CD4-positive, alpha-beta T cell (primary cell): ENCODE measurements around the gene NKD1. TPM values are rescaled to one million over a fixed set of nuclear protein-coding genes. Genes with fewer than 3 reads are reported as not detected.

ENCODE experiments used
- ATAC-seq: fragments of 200-7000 bp; cut with Tn5 transposase; one replicate; pipeline ENCODE4 v1.10.0; 2022; ENCODE audit warnings: mild to moderate bottlenecking; ENCODE audit not compliant: poor library complexity
- CTCF ChIA-PET: fragments of 350-600 bp; sonication (Branson Sonifier 250); formaldehyde crosslinking; loops from one replicate; lab custom pipeline; 2021; ENCODE audit warnings: antibody characterized with exemption, inconsistent platforms; lab: Charles Lee
- POLR2A ChIA-PET: fragments of 350-600 bp; sonication (Branson Sonifier 250); formaldehyde crosslinking; loops from one replicate; lab custom pipeline; 2021; ENCODE audit warnings: antibody characterized with exemption, inconsistent platforms; lab: Charles Lee
- DNase-seq, 14 experiments: peaks; one replicate each; pipeline ENCODE4 v3.0.0-alpha.2; 2013 to 2020; ENCODE audit warnings: mixed read lengths in 2 of 14
- H3K27ac ChIP-seq, 2 donors: one replicate each; pipeline versions ENCODE4 v1.5.1 to v1.7.0; 2013; ENCODE audit warnings: low read length in 2 of 2, low read depth in 1 of 2, mild to moderate bottlenecking in 1 of 2
- H3K27me3 ChIP-seq, 2 experiments: 1 replicate in 1 of 2; 2 replicates in 1 of 2; pipeline versions ENCODE4 v1.6.1 to v1.7.0; 2013; ENCODE audit warnings: low read length in 2 of 2, control low read depth in 1 of 2, mild to moderate bottlenecking in 1 of 2, moderate library complexity in 1 of 2; ENCODE audit not compliant: insufficient read depth in 2 of 2, control insufficient read depth in 1 of 2
- H3K36me3 ChIP-seq: one replicate; pipeline ENCODE4 v1.6.1; 2013; ENCODE audit warnings: low read length, control low read depth; ENCODE audit not compliant: insufficient read depth
- H3K4me1 ChIP-seq: one replicate; pipeline ENCODE4 v1.6.1; 2013; ENCODE audit warnings: low read length, control low read depth; ENCODE audit not compliant: insufficient read depth
- H3K4me3 ChIP-seq: one replicate; pipeline ENCODE4 v1.5.1; 2013; ENCODE audit warnings: mild to moderate bottlenecking, low read length, moderate library complexity
- H3K9me3 ChIP-seq, 2 experiments: 1 replicate in 1 of 2; 2 replicates in 1 of 2; pipeline versions ENCODE4 v1.6.1 to v1.7.0; 2013; ENCODE audit warnings: low read length in 2 of 2, mild to moderate bottlenecking in 2 of 2, control low read depth in 1 of 2, moderate library complexity in 1 of 2; ENCODE audit not compliant: control insufficient read depth in 1 of 2, insufficient read depth in 1 of 2
- H3K27ac Mint-ChIP-seq: one replicate; pipeline ENCODE4 v1.8.0; 2020; ENCODE audit warnings: mixed read lengths
- H3K27me3 Mint-ChIP-seq: one replicate; pipeline ENCODE4 v1.8.0; 2021; ENCODE audit warnings: mixed read lengths
- H3K36me3 Mint-ChIP-seq: one replicate; pipeline ENCODE4 v1.8.0; 2021; ENCODE audit warnings: low read depth, mixed read lengths
- H3K4me1 Mint-ChIP-seq: one replicate; pipeline ENCODE4 v1.8.0; 2021; ENCODE audit warnings: low read depth, mixed read lengths
- H3K4me3 Mint-ChIP-seq: one replicate; pipeline ENCODE4 v1.8.0; 2020; ENCODE audit warnings: mild to moderate bottlenecking, mixed read lengths
- H3K9me3 Mint-ChIP-seq: one replicate; pipeline ENCODE4 v1.8.0; 2020; ENCODE audit warnings: mixed read lengths
- intact Hi-C, 2 experiments: fragments of 100-400 bp; cut with DNase I in 1 of 2; cut with micrococcal nuclease in 1 of 2; formaldehyde crosslinking; loops; one replicate each; pipeline versions ENCODE4 v1.15.1 to v1.9.0; 2023 to 2025; cut with DNase I, micrococcal nuclease
- total RNA-seq, 174 experiments: library from RNA in 2 of 174; stranded (reverse) in 2 of 174; gene quantifications; one replicate each; pipeline ENCODE4 v1.2.3 and lab custom pipeline; 2021 to 2026
- TF ChIP-seq, protein P1 (sequence below): fragments of 200-600 bp; IDR thresholded peaks from one replicate; pipeline ENCODE4 v1.8.0; 2022; ENCODE audit warnings: antibody characterized with exemption, mild to moderate bottlenecking

Gene NKD1
- total RNA-seq, 2 experiments from 2014 or later: 6.1 to 9.8 TPM

GRCh38 chr16:50568187-50568815 lies 20.1 kb downstream of the NKD1 start:
- no peaks in the 10 kb centered on the region for H3K27me3 ChIP-seq
- no peaks in the 10 kb centered on the region for H3K9me3 ChIP-seq
- H3K27me3 Mint-ChIP-seq: no peaks in the 10 kb centered on the region
- H3K4me1 ChIP-seq: peaks cover 10% of the 10 kb centered on the region
- no peak overlapping the region for H3K27ac ChIP-seq
- H3K27ac Mint-ChIP-seq: no peak overlapping the region
- intact Hi-C loops: no loop called here
- H3K4me1 Mint-ChIP-seq: peaks cover 11% of the 10 kb centered on the region
- TF ChIP-seq, protein P1, sequence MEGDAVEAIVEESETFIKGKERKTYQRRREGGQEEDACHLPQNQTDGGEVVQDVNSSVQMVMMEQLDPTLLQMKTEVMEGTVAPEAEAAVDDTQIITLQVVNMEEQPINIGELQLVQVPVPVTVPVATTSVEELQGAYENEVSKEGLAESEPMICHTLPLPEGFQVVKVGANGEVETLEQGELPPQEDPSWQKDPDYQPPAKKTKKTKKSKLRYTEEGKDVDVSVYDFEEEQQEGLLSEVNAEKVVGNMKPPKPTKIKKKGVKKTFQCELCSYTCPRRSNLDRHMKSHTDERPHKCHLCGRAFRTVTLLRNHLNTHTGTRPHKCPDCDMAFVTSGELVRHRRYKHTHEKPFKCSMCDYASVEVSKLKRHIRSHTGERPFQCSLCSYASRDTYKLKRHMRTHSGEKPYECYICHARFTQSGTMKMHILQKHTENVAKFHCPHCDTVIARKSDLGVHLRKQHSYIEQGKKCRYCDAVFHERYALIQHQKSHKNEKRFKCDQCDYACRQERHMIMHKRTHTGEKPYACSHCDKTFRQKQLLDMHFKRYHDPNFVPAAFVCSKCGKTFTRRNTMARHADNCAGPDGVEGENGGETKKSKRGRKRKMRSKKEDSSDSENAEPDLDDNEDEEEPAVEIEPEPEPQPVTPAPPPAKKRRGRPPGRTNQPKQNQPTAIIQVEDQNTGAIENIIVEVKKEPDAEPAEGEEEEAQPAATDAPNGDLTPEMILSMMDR: no peak
- H3K36me3 ChIP-seq: peaks cover 4% of the 10 kb centered on the region
- CTCF ChIA-PET: no interaction called here
- H3K4me3 ChIP-seq: no peak overlapping the region
- POLR2A ChIA-PET: no interaction called here
- no peak for ATAC-seq
- DNase-seq: no peak
- no peaks in the 10 kb centered on the region for H3K9me3 Mint-ChIP-seq
- H3K4me3 Mint-ChIP-seq: no peak overlapping the region
- H3K36me3 Mint-ChIP-seq: peaks cover 49% of the 10 kb centered on the region

- Mint-ChIP-seq H3K36me3 (peaks cover 43% of the 10 kb centered on the region), H3K9me3 (no peaks in the 10 kb centered on the region), H3K4me1 (peaks cover 10% of the 10 kb centered on the region), H3K4me3 (no peak overlapping the region), H3K27ac (no peak overlapping the region), H3K27me3 (no peaks in the 10 kb centered on the region)
- CTCF ChIA-PET: no interaction called here
- Histone ChIP-seq H3K27ac (no peak overlapping the region), H3K4me1 (no peaks in the 10 kb centered on the region), H3K4me3 (no peak overlapping the region), H3K9me3 (no peaks in the 10 kb centered on the region), H3K27me3 (no peaks in the 10 kb centered on the region), H3K36me3 (peaks cover 2% of the 10 kb centered on the region)
- intact Hi-C loops: no loop called here
- POLR2A ChIA-PET: no interaction called here
- ATAC-seq: no peak
- DNase-seq: no peak
- TF ChIP-seq, protein P1: no peak
Measured at GRCh38 chr16:50570354-50570753, 22.2 kb downstream of the NKD1 start.

GRCh38 chr16:50570808-50571598 lies 22.8 kb downstream of the NKD1 start:
- no peak overlapping the region for H3K27ac ChIP-seq
- peaks cover 11% of the 10 kb centered on the region for H3K4me1 Mint-ChIP-seq
- H3K27ac Mint-ChIP-seq: no peak overlapping the region
- TF ChIP-seq, protein P1: no peak
- POLR2A ChIA-PET: no interaction called here
- no peaks in the 10 kb centered on the region for H3K27me3 Mint-ChIP-seq
- no peak overlapping the region for H3K4me3 Mint-ChIP-seq
- no peaks in the 10 kb centered on the region for H3K27me3 ChIP-seq
- CTCF ChIA-PET: no interaction called here
- no peaks in the 10 kb centered on the region for H3K9me3 ChIP-seq
- no peak for DNase-seq
- H3K36me3 Mint-ChIP-seq: peaks cover 37% of the 10 kb centered on the region
- H3K4me1 ChIP-seq: no peaks in the 10 kb centered on the region
- no peak for ATAC-seq
- H3K4me3 ChIP-seq: no peak overlapping the region
- peaks cover 2% of the 10 kb centered on the region for H3K36me3 ChIP-seq
- H3K9me3 Mint-ChIP-seq: no peaks in the 10 kb centered on the region
- intact Hi-C loops: no loop called here
